Measurements from ENCODE around the gene GAREM2. TPM values are rescaled to one million over a fixed set of nuclear protein-coding genes. Genes with fewer than 3 reads are reported as not detected.
A peak's percentile ranks its signal among the peaks of the same experiment; 100 is the strongest.

Gene GAREM2
- total and polyA plus RNA-seq, 9 of the 15 experiments (the other 6 are each of a cell fraction or from before 2014, with no cell fraction given), result 1.7 to 12.4 (median 2.5) TPM

DNA sequence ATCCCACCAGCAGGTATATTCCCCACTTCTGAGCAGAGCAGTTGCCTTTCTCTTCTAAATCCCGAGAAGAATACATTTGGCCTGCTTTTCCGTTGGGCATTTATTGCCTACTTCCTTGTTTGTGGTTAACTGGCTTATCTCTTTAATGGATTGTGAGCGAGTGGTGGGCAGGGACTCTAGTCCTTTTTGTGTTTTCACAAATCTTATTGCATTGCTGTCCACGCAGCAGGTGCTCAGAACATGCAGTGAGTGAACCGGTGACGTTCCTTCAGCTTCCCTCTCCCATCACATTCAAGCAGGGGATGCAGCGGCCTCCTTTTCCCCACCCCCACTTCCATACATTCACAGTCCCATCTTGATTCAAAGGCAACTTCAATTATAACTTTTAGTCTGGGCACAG is 28.9 kb upstream of the GAREM2 start:
- H3K9ac ChIP-seq (ENCODE audit: insufficient read depth in 1 of 2, low read depth in 2 of 2, low read length in 2 of 2), result no peak overlapping the region
- no peaks in the 10 kb centered on the region for H4K20me1 ChIP-seq (replicated peaks; ENCODE audit: control insufficient read depth, insufficient read depth, low read length)
- no peaks in the 10 kb centered on the region for H3K9me3 ChIP-seq (replicated peaks; ENCODE audit: control insufficient read depth, insufficient read depth, low read depth, low read length)
- ATAC-seq, result peak; percentile 17; the same call in 2 of the 3 replicates
- H3K4me2 ChIP-seq (ENCODE audit: insufficient read depth, low read length), result peak overlapping the region; percentile 10; the same call in 1 of the 2 replicates
- H2AFZ ChIP-seq (ENCODE audit: low read depth, low read length), result no peak overlapping the region
- H3K9me1 ChIP-seq (ENCODE audit: control insufficient read depth, insufficient read depth, low read length), result no peaks in the 10 kb centered on the region
- no peaks in the 10 kb centered on the region for H3K79me2 ChIP-seq (ENCODE audit: control insufficient read depth, insufficient read depth, low read length)
- in situ Hi-C loops (cut with MboI), result no loop called here
- DNase-seq (ENCODE audit: extremely low read depth in 1 of 4, low spot score in 3 of 4), result peak in 1 of 4 experiments; percentile 23
- no peaks in the 10 kb centered on the region for H3K36me3 ChIP-seq (ENCODE audit: control insufficient read depth, insufficient read depth, low read length)
- BruUV-seq (replicated peaks), result no TSS peak
- intact Hi-C loops (cut with micrococcal nuclease), result loop anchor here (2.0 kb wide), 1 partner anchor 537 kb away; no protein-coding TSS in a partner anchor
- H3K4me1 ChIP-seq (replicated peaks in 1 of 2; ENCODE audit: control insufficient read depth in 2 of 2, insufficient read depth in 2 of 2, low read length in 2 of 2), result peaks cover 5 to 13% of the 10 kb centered on the region in 2 experiments; a peak in 3 of 5 replicates
- FAIRE-seq, result no peak
- CTCF ChIA-PET (ENCODE audit: low intra/inter-chr PET ratio), result interaction anchor here (0.7 to 3.6 kb wide), 5 partner anchors 153 to 537 kb away, joined by 4 to 50 read pairs (median 9); no protein-coding TSS in a partner anchor
- no peak overlapping the region for H3K4me3 ChIP-seq
- POLR2A ChIA-PET, result interaction anchor here (0.6 kb wide), 1 partner anchor 84 kb away, joined by 3 read pairs; no protein-coding TSS in a partner anchor
- 3% methylated on average over 6 of the region's 7 CpGs for WGBS (ENCODE audit: insufficient coverage, low coverage, missing lambda C conversion rate)
- H3K27ac ChIP-seq (ENCODE audit: extremely low read depth, low read depth, low read length), result no peak overlapping the region
- H3K27me3 ChIP-seq (ENCODE audit: control insufficient read depth in 2 of 2, insufficient read depth in 2 of 2, low read length in 2 of 2), result peaks cover 4 to 6% of the 10 kb centered on the region in 2 experiments; a peak in 2 of 5 replicates
- TF ChIP-seq PTRF (tag; IDR thresholded peaks at IDR 0.05) (no peak), CXXC5 (CRISPR knock-in tag; IDR thresholded peaks at IDR 0.05) (0 out of 2 replicates have a peak, but pooled peaks have one; percentile 14), ESRRA (IDR thresholded peaks at IDR 0.05; ENCODE audit: borderline replicate concordance, low read depth) (peak; percentile 63; the same call in 1 of the 2 replicates), RAD21 (CRISPR knock-in tag; conservative IDR thresholded peaks at IDR 0.05 in 1 of 2, IDR thresholded peaks at IDR 0.05 in 1 of 2) (0 out of 4 replicates have a peak, but pooled peaks of 1 of the 2 experiments have one; percentile 16), ZNF224 (CRISPR knock-in tag; IDR thresholded peaks at IDR 0.05) (no peak), KDM1A (IDR thresholded peaks at IDR 0.05) (0 out of 4 replicates have a peak, but pooled peaks of 1 of the 2 experiments have one; percentile 10), RCOR1 (IDR thresholded peaks at IDR 0.05; ENCODE audit: borderline replicate concordance in 1 of 2, low read depth in 2 of 2, low read length in 2 of 2) (0 out of 4 replicates have a peak, but pooled peaks of 1 of the 2 experiments have one; percentile 17), KDM4B (IDR thresholded peaks at IDR 0.05; ENCODE audit: borderline replicate concordance in 2 of 2, low read depth in 1 of 2) (no peak), EP300 (IDR thresholded peaks at IDR 0.05; ENCODE audit: low read length) (0 out of 2 replicates have a peak, but pooled peaks have one; percentile 14), ELF1 (tag; IDR thresholded peaks at IDR 0.05) (peak; percentile 55; the same call in 1 of the 2 replicates), NFIC (IDR thresholded peaks at IDR 0.05) (no peak)
- TF ChIP-seq, protein P1, sequence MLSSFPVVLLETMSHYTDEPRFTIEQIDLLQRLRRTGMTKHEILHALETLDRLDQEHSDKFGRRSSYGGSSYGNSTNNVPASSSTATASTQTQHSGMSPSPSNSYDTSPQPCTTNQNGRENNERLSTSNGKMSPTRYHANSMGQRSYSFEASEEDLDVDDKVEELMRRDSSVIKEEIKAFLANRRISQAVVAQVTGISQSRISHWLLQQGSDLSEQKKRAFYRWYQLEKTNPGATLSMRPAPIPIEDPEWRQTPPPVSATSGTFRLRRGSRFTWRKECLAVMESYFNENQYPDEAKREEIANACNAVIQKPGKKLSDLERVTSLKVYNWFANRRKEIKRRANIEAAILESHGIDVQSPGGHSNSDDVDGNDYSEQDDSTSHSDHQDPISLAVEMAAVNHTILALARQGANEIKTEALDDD (IDR thresholded peaks at IDR 0.05), result peak; percentile 73
- TF ChIP-seq, protein P2, sequence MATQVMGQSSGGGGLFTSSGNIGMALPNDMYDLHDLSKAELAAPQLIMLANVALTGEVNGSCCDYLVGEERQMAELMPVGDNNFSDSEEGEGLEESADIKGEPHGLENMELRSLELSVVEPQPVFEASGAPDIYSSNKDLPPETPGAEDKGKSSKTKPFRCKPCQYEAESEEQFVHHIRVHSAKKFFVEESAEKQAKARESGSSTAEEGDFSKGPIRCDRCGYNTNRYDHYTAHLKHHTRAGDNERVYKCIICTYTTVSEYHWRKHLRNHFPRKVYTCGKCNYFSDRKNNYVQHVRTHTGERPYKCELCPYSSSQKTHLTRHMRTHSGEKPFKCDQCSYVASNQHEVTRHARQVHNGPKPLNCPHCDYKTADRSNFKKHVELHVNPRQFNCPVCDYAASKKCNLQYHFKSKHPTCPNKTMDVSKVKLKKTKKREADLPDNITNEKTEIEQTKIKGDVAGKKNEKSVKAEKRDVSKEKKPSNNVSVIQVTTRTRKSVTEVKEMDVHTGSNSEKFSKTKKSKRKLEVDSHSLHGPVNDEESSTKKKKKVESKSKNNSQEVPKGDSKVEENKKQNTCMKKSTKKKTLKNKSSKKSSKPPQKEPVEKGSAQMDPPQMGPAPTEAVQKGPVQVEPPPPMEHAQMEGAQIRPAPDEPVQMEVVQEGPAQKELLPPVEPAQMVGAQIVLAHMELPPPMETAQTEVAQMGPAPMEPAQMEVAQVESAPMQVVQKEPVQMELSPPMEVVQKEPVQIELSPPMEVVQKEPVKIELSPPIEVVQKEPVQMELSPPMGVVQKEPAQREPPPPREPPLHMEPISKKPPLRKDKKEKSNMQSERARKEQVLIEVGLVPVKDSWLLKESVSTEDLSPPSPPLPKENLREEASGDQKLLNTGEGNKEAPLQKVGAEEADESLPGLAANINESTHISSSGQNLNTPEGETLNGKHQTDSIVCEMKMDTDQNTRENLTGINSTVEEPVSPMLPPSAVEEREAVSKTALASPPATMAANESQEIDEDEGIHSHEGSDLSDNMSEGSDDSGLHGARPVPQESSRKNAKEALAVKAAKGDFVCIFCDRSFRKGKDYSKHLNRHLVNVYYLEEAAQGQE (IDR thresholded peaks at IDR 0.05; ENCODE audit: borderline replicate concordance), result peak; percentile 63
- TF ChIP-seq, protein P2 (CRISPR knock-in tag; IDR thresholded peaks at IDR 0.05; ENCODE audit: low read depth), result no peak
